HG03520 (cell line): ENCODE results near the gene CHCHD1.
"Not testable (repeated sequence)": the region's sequence is repeated elsewhere in the genome, so short reads cannot be mapped to it uniquely, and the experiment has no call there.

Source experiments
- ATAC-seq: cut with Tn5 transposase; IDR thresholded peaks from one replicate; pipeline ENCODE4 v1.9.1; 2021; ENCODE audit warnings: mild to moderate bottlenecking, moderate library complexity; ENCODE audit not compliant: unreplicated experiment

Gene CHCHD1

DNA sequence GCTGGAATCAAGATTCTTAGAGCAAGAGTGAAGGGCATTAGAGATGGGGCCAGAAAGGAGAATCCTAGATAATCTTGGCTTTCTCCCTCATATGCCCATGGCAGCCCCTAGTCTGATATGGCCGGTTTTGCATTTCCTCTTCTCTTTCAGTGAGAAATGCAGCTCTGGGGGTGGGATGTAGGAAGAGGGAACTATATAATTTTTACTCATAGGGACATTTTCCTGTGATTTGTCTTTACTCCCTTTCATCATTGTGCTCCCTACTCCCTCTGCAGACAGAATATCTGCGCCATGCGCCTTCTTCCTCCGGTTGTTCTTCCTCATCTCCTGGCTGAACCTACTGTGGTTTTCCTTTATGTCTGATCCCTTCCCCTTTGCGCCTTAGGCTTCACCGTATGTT, 16.8 kb upstream of the CHCHD1 start:
- ATAC-seq: no peak

DNA sequence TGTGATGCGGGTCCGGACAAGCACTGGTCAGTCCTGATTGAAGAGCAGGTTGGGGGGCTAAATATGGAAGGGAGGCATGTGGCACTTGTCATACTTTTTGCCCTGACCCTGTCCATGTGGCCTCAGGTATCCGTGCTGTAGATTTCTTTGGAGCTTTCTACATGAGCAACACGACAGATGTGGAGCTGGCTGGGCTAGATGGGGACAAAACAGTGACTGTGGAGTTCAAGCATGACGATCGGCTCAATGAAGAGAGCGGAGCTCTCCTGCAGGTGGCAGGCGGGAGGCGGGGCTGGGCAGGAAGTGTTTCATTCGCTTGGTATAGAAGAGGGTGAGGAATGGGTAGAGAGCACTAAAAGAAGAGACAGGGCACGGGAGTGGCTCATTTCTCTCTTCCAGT, 13.0 kb upstream of the CHCHD1 start:
- no peak for ATAC-seq

DNA sequence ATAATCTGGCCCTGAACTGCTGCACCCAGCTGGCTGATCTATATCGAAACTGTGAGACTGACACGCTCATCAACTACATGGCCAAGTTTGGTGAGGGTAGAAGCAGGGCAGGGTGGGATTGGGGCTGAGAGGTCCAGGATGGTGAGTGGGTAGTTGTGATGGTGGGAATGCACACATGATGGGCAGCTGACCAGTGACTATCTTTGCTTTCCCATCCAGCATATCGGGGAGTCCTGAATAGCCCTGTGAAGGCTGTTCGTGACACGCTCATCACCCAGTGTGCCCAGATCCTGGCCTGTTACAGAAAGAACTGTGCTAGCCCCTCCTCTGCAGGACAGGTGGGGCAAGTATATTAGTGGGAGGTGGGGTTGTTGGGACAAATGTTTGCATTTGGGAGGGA, 12.5 kb upstream of the CHCHD1 start:
- ATAC-seq: no peak

DNA sequence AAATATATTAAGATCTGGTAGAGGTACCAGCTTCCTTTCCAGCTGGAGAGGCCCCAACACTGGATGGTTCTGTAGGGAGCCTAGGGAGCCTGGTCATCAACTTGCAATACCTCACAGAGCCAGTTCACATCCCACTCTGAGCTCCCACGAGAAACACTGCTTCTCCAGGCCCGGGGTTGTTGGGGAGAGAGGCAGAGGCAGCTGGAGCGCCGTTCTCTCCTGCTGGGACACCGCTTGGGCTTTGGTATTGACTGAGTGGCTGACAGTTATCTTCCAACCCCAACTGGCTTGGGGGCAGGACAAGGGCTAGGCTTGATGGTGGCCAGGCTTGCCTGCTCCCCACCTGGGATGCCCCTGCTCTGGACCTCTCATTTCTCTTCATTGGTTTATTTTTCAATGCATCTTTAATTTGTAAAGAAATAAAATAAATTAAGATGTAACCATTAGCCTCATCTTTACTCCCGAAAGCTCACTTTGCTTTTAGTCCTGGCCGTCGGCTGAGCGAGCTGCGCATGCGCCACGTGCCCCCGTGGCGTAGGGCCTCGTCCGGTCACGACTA, 10.0 kb upstream of the CHCHD1 start:
- peak; percentile 34 for ATAC-seq

DNA sequence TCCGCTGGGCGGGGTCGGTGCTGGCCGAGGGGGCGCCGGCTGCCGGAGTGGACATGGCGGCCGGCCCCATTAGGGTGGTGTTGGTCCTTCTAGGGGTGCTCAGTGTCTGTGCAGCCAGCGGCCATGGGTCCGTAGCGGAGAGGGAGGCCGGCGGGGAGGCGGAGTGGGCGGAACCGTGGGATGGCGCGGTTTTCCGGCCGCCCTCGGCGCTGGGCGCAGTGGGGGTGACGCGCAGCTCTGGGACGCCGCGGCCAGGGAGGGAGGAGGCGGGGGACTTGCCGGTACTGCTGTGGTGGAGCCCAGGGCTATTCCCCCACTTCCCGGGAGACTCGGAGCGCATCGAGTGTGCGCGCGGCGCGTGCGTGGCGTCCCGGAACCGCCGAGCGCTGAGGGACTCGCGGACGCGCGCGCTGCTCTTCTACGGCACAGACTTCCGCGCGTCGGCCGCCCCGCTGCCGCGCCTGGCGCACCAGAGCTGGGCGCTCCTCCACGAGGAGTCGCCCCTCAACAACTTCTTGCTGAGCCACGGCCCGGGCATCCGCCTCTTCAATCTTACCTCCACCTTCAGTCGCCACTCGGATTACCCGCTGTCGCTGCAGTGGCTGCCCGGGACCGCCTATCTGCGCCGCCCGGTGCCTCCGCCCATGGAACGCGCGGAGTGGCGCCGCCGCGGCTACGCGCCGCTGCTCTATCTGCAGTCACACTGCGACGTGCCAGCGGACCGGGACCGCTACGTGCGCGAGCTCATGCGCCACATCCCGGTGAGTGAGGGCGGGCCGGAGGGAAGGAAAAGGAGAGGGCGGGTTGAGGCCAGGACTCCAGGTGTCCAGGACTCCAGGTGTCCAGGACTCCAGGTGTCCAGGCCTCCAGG, 9.3 kb upstream of the CHCHD1 start:
- peak; percentile 59 for ATAC-seq

DNA sequence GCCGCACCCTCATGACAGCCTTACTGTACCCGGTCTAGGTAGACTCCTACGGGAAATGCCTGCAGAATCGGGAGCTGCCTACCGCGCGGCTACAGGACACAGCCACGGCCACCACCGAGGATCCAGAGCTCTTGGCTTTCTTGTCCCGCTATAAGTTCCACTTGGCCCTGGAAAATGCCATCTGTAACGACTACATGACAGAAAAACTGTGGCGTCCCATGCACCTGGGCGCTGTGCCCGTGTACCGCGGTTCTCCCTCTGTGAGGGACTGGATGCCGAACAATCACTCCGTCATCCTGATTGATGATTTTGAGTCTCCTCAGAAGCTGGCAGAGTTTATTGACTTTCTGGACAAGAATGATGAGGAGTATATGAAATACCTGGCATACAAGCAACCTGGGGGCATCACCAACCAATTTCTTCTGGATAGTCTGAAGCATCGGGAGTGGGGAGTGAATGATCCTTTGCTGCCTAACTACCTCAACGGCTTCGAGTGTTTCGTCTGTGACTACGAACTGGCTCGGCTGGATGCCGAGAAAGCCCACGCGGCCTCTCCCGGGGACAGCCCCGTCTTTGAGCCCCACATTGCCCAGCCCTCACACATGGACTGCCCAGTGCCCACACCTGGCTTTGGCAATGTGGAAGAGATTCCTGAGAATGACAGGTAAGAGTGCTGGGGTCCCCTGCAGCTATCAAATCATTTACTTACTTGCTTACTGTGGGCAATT, 8.5 kb upstream of the CHCHD1 start:
- ATAC-seq: no peak

DNA sequence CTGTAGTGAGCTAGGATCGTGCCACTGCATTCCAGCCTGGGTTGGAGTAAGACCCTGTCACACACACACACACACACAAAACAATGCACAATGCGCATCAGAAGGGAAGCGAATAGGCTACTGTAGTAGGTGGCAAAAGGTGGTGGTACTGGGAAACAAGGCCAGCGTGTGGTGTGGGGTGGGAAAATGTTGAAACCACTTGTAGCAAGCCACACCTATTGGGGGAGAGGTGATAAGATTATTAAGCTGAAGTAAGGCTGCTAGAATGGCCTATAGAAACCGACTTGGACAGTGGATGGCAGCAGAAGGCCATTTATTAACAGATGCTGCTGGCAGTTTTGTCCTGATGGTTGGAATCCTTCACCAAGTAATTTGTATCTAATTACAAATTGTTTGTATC, 7.2 kb upstream of the CHCHD1 start:
- ATAC-seq: no peak

DNA sequence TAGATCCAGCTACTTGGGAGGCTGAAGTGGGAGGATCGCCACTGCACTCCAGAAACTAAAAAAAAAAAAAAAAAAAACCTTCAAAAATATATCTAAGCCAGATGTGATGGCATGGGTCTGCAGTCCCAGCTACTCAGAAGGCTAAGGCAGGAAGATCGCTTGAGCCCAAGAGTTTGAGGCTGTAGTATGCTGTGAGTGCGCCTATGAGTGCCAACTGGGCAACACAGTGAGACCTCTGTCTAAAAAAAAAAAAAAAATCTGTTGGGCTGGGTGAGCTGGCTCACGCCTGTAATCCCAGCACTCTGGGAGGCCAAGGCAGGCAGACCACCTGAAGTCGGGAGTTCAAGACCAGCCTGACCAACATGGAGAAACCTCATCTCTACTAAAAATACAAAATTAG, 2.8 kb upstream of the CHCHD1 start:
- ATAC-seq: no peak

- no peak for ATAC-seq
Measured at GRCh38 chr10:73779539-73780197, 2.2 kb upstream of the CHCHD1 start.

DNA sequence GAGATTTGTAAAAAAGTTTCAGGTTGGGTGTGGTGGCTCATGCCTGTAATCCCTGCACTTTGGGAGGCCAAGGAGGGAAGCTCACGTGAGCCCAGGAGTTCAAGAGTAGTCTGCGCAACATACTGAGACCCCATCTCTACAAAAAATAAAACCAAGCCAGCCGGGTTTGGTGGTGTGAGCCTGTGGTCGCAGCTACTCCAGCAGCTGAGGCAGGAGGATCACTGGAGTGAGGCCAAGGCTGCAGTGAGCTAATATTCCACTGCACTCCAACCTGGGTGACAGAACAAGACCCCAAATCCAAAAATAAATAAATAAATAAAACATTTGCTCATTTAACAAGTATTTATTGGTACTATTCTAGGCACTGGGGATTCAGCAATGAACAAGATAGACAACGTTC, 1.5 kb upstream of the CHCHD1 start:
- ATAC-seq: no peak

GRCh38 chr10:73780966-73781365, 882 bp upstream of the CHCHD1 start:
- ATAC-seq: no peak

GRCh38 chr10:73781548-73781878, 335 bp upstream of the CHCHD1 start:
- peak; percentile 3 for ATAC-seq

GRCh38 chr10:73782749-73783085, 869 bp downstream of the CHCHD1 start:
- ATAC-seq: no peak

GRCh38 chr10:73785211-73785720, 3.4 kb downstream of the CHCHD1 start, which contains the start of gene ZSWIM8:
Gene ZSWIM8 (plus strand): TSS chr10:73785606. CDS start chr10:73785879, 273 bp downstream.
- peak; percentile 76 for ATAC-seq

DNA sequence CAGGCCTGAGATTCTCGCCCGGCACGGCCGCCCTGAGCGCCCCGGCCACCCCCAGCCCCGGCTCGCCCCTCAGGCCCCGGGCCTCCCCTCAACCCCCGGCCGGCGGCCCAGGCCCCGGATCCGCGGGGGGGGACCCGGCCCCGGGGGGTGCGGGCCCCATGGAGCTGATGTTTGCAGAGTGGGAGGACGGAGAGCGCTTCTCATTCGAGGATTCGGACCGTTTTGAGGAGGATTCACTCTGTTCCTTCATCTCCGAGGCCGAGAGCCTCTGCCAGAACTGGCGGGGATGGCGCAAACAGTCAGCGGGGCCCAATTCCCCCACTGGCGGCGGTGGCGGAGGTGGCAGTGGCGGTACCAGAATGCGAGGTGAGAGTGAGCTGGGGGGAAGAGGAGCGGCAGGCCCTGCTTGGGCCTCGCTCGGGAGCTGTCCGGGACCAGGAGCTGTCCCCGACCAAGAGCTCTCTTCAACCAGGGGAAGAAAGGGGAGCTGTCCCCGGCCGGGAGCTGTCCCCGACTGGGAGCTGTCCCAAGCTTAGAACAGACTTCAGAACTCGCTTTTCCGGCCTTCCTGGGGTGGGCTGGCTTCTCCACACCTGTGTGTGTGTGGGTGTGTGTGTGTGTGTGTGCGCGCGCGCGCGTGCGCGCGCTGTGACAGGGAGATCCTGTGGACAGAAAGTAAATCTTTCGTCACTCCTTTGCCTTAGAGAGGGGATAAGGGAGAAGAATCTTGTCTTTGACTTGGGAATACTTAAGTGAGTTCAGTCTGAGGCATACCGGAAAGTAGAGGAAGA, 4.1 kb downstream of the CHCHD1 start:
- peak; percentile 18 for ATAC-seq

DNA sequence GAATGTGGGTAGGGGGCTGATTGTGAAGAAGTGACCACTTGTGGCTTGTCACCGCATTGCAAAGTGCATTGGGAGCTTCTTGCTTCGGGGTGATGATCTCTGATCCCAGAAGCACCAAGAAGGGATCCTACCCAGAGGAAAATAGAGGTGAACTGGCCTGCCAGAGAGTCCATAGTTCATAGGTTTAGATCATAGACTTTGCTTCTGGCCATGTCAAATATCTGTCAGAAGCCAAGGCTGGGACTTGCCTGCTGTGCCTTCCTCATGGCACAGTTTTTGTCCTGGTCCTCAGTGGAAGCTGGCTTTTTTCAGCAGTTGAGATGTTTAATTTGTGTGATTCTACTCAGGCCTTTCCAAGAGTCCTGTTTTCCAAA, 4.7 kb downstream of the CHCHD1 start:
- no peak for ATAC-seq

- not testable (repeated sequence) for ATAC-seq
Measured at GRCh38 chr10:73787031-73787800, 5.4 kb downstream of the CHCHD1 start.

GRCh38 chr10:73788864-73789658, 7.2 kb downstream of the CHCHD1 start:
- no peak for ATAC-seq

- ATAC-seq: no peak
Measured at GRCh38 chr10:73789659-73790055, 7.8 kb downstream of the CHCHD1 start.
